WI38 (cell line): ENCODE results near the gene GBP4.

Source experiments
- H3K4me3 ChIP-seq: 2 replicates; pipeline ENCODE4 v1.5.1; 2011; ENCODE audit warnings: low read depth, mild to moderate bottlenecking, control low read depth, low read length
- TF ChIP-seq, protein P1 (sequence below): IDR thresholded peaks from 2 replicates; pipeline ENCODE4 v1.5.1; 2012; ENCODE audit warnings: low read depth, mild to moderate bottlenecking, control low read depth, low read length

GBP4 gene

DNA sequence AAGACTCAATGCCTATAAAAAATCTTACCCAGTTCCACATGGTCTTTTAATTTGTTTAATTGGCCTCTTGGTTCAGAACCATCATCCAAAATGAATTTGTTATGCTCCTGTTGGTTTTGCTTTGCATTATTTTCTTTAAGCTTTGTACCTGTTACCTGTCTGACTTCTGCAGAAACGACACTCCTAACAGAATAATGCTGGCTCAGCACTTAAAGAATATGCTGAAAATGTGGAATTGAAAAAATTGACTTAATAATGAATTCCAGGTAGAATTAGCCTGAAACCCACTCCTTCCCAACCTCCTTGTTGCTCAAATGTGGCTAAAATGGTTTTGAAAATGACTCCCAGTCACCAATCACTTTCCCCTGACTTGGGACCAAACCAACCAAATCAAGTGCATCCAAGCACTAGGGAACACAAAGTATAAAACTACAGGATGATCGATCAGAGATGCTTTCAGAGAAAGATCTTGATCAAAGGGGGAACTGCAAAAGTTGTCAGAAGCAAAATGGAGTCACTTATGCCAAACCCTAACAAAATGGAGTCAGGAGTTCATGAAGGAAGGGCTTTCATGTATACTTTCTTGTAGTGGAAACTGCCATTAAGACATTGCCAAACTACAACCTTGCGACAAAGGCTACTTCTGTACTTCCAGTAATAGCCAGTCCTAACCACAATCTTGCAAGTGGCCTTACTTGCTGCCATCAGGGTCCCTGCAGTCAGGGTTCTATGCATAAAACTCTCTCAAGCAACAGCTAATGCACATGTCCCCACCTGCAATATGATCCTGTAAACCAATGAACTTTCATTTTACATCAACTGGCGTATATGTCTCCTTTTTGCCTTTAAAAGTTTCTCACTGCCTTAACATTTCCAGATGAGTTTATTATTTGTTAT lies 28.3 kb downstream of the GBP4 start:
- H3K4me3 ChIP-seq: no peak overlapping the region
- TF ChIP-seq, protein P1, sequence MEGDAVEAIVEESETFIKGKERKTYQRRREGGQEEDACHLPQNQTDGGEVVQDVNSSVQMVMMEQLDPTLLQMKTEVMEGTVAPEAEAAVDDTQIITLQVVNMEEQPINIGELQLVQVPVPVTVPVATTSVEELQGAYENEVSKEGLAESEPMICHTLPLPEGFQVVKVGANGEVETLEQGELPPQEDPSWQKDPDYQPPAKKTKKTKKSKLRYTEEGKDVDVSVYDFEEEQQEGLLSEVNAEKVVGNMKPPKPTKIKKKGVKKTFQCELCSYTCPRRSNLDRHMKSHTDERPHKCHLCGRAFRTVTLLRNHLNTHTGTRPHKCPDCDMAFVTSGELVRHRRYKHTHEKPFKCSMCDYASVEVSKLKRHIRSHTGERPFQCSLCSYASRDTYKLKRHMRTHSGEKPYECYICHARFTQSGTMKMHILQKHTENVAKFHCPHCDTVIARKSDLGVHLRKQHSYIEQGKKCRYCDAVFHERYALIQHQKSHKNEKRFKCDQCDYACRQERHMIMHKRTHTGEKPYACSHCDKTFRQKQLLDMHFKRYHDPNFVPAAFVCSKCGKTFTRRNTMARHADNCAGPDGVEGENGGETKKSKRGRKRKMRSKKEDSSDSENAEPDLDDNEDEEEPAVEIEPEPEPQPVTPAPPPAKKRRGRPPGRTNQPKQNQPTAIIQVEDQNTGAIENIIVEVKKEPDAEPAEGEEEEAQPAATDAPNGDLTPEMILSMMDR: no peak

DNA sequence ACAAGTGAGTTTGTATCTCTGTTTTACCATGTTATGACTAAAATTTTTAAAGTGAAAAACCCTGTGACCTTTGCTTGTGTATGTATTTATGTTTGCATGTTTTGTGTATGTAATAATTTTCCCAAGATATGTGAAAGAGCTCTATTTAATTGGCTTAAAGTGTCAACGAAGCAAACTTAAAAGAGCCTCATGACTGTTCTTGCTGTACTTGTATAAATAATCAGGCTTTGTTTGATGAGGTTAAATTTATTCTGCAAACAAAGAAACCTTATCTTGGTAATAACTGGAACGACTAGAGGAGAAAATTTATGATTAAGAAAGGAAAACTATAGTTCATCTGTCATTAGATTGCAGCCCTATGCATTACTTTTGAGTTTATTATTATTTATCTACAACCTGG lies 29.6 kb downstream of the GBP4 start:
- TF ChIP-seq, protein P1: no peak
- no peak overlapping the region for H3K4me3 ChIP-seq

DNA sequence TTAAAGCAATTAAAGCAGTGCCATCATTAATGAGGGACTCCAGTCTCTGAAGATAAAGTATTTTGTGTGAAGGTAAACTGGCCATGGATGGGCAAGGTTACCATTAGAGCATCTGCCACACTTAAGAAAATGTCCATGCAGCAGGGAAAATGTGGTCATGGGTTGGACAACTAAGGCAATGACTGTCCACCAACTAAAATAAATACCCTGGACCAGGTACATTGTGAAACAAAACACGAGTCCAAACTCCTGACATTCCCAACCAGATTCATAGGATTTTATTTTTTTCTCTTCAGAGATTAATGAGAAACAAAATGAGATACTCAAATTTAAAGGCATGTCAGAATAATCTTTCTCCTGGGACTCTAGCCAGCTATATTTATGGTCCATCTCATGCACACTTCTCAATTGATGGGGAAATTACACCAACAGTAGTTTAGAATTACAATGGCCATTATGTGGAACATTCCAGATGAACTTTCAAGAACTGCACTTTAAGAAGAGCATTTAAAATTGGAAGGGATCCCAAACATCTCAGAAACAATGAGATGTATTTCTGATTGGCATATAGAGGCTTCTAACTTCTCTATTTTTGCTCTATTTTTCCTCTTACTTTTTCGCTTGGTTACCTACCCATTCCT lies 31.0 kb downstream of the GBP4 start:
- no peak overlapping the region for H3K4me3 ChIP-seq
- TF ChIP-seq, protein P1: no peak

DNA sequence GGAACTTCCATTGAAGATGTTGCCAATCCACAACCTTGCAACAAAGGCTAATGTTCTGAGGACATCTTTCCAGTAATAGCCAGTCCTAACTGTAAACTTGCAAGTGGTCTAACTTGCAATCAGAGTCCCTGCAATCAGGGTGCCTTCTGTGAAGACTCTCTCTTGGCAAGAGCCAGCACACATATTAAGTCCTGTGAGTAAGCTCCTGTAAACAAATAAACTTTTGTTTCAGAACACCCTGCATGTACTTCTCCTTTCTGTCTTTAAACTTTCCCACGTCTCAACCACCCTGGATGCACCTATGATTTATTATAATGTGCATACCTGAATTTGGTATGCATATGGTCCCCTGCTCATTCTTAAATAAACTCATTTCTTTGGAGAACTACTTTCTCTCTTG lies 32.0 kb downstream of the GBP4 start:
- TF ChIP-seq, protein P1: no peak
- H3K4me3 ChIP-seq: no peak overlapping the region

DNA sequence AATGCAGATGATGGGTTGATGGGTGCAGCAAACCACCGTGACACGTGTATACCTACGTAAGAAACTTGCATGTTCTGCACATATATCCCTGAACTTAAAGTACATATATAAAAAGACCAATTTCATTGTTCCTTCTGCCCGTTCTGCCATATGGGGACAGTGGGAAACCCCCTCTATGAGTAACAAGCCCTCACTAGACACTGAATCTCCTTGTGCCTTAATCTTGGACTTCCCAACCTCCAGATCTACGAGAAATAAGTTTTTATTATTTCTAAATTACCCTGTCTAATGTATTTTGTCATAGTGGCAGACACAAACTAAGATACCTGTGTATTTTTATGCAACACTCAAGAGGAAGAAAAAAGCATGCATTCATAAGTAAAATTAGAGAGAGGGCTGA lies 32.9 kb downstream of the GBP4 start:
- TF ChIP-seq, protein P1: no peak
- H3K4me3 ChIP-seq: no peak overlapping the region

DNA sequence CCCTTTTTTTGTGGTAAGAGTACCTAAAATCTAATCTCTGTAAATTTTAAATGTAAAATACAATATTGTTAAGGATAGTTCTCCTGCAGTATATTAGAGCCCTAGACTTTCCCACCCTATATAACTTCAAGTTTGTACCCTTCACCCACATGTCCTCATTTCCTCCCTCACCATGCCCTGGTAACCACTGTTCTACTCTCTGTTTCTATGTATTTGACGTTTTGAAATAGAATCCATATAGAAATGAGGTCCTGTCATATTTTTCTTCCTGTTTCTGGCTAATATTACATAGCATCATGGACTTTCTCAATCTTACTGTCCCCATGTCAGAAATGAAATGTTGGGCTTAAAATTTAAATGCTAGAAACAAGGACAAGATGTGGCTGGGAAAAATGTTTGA lies 47.7 kb downstream of the GBP4 start:
- TF ChIP-seq, protein P1: no peak
- H3K4me3 ChIP-seq: no peak overlapping the region

DNA sequence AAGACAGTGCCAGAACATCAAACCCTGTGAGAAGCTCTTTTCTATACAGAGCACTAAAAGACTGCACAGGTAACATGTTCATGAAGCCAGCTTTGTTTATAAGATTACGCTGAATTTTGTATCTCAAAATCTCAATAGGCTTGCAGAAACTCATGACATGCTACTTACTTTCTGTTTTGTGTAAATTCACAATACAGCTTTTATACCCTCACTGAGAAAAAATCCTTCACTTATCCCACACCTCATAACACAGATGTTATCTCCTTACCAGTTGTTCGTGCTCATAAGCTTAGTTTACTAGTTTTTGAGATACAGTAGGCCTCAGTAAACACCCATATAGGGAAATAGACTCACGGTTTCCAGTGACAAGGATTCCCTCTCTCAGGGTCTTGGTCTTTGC lies 48.8 kb downstream of the GBP4 start:
- TF ChIP-seq, protein P1: no peak
- no peak overlapping the region for H3K4me3 ChIP-seq
